ENCODE data around the gene C3orf52.

Gene C3orf52

DNA sequence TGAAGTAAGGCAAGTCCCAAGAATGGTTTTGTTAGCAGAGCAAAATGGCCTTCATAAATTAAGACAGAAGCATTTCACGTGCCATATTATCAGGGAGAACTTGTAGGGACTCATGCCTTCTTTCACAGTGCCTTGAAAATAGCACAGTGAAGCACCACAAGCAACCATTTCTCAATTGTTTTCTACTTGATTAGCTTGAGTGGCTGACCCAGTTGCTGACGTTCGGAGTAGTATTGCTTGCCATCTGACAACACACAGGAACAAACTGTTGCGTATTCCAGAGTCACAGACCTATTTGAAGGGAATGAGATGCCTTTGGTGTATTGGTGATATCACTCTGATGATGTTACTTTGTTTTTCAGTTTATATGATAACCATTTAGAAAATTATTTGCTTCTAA is 3.0 kb upstream of the C3orf52 start:
- H3F3A ChIP-seq (ENCODE audit: insufficient read depth), result no peaks in the 10 kb centered on the region
- H4K20me1 ChIP-seq (ENCODE audit: low read depth, low read length), result no peaks in the 10 kb centered on the region
- no peaks in the 10 kb centered on the region for H3K36me3 ChIP-seq (ENCODE audit: low read length)
- no peaks in the 10 kb centered on the region for H3K9me3 ChIP-seq (ENCODE audit: insufficient read depth, low read length)
- no peak overlapping the region for H3K9ac ChIP-seq (ENCODE audit: low read length)
- TF ChIP-seq, protein P1, sequence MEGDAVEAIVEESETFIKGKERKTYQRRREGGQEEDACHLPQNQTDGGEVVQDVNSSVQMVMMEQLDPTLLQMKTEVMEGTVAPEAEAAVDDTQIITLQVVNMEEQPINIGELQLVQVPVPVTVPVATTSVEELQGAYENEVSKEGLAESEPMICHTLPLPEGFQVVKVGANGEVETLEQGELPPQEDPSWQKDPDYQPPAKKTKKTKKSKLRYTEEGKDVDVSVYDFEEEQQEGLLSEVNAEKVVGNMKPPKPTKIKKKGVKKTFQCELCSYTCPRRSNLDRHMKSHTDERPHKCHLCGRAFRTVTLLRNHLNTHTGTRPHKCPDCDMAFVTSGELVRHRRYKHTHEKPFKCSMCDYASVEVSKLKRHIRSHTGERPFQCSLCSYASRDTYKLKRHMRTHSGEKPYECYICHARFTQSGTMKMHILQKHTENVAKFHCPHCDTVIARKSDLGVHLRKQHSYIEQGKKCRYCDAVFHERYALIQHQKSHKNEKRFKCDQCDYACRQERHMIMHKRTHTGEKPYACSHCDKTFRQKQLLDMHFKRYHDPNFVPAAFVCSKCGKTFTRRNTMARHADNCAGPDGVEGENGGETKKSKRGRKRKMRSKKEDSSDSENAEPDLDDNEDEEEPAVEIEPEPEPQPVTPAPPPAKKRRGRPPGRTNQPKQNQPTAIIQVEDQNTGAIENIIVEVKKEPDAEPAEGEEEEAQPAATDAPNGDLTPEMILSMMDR (IDR thresholded peaks at IDR 0.05; ENCODE audit: insufficient read depth, low read length, poor library complexity, severe bottlenecking), result no peak
- no peak for TF ChIP-seq EZH2phosphoT487 (conservative IDR thresholded peaks at IDR 0.05; ENCODE audit: low read length)
- H2AFZ ChIP-seq (ENCODE audit: low read depth, low read length, severe bottlenecking), result no peak overlapping the region
- H3K9me2 ChIP-seq (replicated peaks; ENCODE audit: insufficient read depth, low read length), result no peaks in the 10 kb centered on the region
- H3K27me3 ChIP-seq (ENCODE audit: low read length), result no peaks in the 10 kb centered on the region
- H3K79me2 ChIP-seq (ENCODE audit: insufficient read depth, low read length), result no peaks in the 10 kb centered on the region
- no peak overlapping the region for H3K4me3 ChIP-seq (ENCODE audit: insufficient read depth, low read length, poor library complexity, severe bottlenecking)
- H3K27ac ChIP-seq (ENCODE audit: low read depth, low read length), result no peak overlapping the region
- H3K4me2 ChIP-seq (ENCODE audit: low read depth, low read length, poor library complexity, severe bottlenecking), result no peak overlapping the region

DNA sequence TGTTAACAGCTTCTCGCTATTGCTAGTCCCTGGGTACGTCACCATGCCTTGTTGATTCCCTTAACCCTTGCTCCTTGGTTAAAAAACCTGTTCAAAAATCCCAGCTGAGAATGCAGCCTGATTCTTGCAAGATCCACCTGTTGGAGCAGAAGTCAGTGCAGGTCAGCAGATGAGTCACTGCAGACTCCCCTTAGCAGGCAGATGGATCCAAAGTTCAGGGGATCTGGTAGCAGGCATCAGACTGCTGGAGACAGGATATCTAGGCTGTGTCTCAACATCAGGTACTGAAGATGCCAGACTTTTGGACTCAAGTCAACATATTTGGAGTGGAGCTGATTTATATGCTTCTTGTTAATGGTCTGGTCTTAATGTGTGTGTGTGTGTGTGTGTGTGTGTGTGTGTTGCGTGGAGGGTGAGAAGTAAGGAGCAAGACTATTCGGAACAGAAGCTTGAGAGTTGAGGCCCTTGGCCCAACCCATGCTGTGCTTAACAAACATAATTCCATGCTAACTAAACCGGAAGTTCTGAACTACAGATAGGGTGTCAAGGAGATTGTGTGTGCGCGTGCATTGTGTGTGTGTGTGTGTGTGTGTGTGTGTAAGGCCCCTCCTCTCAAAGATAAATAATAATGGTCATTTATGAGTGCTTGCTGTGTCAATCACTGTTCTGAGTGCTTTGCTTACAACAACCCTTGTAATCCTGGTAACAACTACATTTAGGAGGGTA is 1.0 kb upstream of the C3orf52 start:
- Histone ChIP-seq H3K79me2 (ENCODE audit: insufficient read depth, low read length) (no peaks in the 10 kb centered on the region), H3K27ac (ENCODE audit: low read depth, low read length) (no peak overlapping the region), H3K4me2 (ENCODE audit: low read depth, low read length, poor library complexity, severe bottlenecking) (peak overlapping the region; percentile 91), H3K9ac (ENCODE audit: low read length) (no peak overlapping the region; the same call in 1 of the 2 replicates), H3K9me3 (ENCODE audit: insufficient read depth, low read length) (no peaks in the 10 kb centered on the region), H3K4me3 (ENCODE audit: insufficient read depth, low read length, poor library complexity, severe bottlenecking) (no peak overlapping the region), H3F3A (ENCODE audit: insufficient read depth) (no peaks in the 10 kb centered on the region), H3K36me3 (ENCODE audit: low read length) (no peaks in the 10 kb centered on the region), H4K20me1 (ENCODE audit: low read depth, low read length) (no peaks in the 10 kb centered on the region), H2AFZ (ENCODE audit: low read depth, low read length, severe bottlenecking) (no peak overlapping the region), H3K9me2 (replicated peaks; ENCODE audit: insufficient read depth, low read length) (no peaks in the 10 kb centered on the region), H3K27me3 (ENCODE audit: low read length) (no peaks in the 10 kb centered on the region)
- TF ChIP-seq EZH2phosphoT487 (conservative IDR thresholded peaks at IDR 0.05; ENCODE audit: low read length), result no peak
- TF ChIP-seq, protein P1 (IDR thresholded peaks at IDR 0.05; ENCODE audit: insufficient read depth, low read length, poor library complexity, severe bottlenecking), result no peak

DNA sequence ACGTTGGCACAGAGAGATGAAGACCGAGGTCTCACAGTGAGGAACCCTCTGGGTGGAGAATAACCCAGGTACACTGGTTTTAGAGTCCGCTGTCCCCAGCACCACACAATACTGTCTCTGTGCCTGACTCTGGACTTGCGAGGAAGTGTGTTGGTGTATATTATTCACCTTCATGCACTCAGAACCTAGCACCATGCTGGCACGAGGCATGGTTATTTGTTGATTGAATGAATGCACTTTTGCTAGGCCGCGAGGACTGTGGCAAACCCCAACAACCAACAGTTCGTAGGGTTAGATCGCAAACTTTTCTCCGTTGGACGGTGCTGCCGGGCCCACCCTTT is 484 bp upstream of the C3orf52 start:
- H4K20me1 ChIP-seq (ENCODE audit: low read depth, low read length), result no peaks in the 10 kb centered on the region
- H3K79me2 ChIP-seq (ENCODE audit: insufficient read depth, low read length), result no peaks in the 10 kb centered on the region
- peak overlapping the region; percentile 66 for H3K9ac ChIP-seq (ENCODE audit: low read length)
- peak overlapping the region; percentile 99 for H2AFZ ChIP-seq (ENCODE audit: low read depth, low read length, severe bottlenecking)
- no peaks in the 10 kb centered on the region for H3K9me2 ChIP-seq (replicated peaks; ENCODE audit: insufficient read depth, low read length)
- no peaks in the 10 kb centered on the region for H3K9me3 ChIP-seq (ENCODE audit: insufficient read depth, low read length)
- no peaks in the 10 kb centered on the region for H3K36me3 ChIP-seq (ENCODE audit: low read length)
- peak overlapping the region; percentile 69 for H3K4me3 ChIP-seq (ENCODE audit: insufficient read depth, low read length, poor library complexity, severe bottlenecking)
- H3K4me2 ChIP-seq (ENCODE audit: low read depth, low read length, poor library complexity, severe bottlenecking), result peak overlapping the region; percentile 91
- H3K27me3 ChIP-seq (ENCODE audit: low read length), result no peaks in the 10 kb centered on the region
- no peak for TF ChIP-seq EZH2phosphoT487 (conservative IDR thresholded peaks at IDR 0.05; ENCODE audit: low read length)
- TF ChIP-seq, protein P1 (IDR thresholded peaks at IDR 0.05; ENCODE audit: insufficient read depth, low read length, poor library complexity, severe bottlenecking), result no peak
- no peak overlapping the region for H3K27ac ChIP-seq (ENCODE audit: low read depth, low read length)
- no peaks in the 10 kb centered on the region for H3F3A ChIP-seq (ENCODE audit: insufficient read depth)
